Thyroid gland (tissue), 4 donors: ENCODE results near the gene POFUT2. TPM values are rescaled to one million over a fixed set of nuclear protein-coding genes. Genes with fewer than 3 reads are reported as not detected.
A peak's percentile ranks its signal among the peaks of the same experiment; 100 is the strongest.

Experiments
- DNase-seq, 2 donors: peaks; one replicate each; pipeline ENCODE4 v3.0.0-alpha.2; 2019
- H3K27ac ChIP-seq, 3 donors: fragments of 200-600 bp; sonication (generic); 1 replicate in 2 of 3; 2 replicates in 1 of 3; pipeline ENCODE4 v1.5.1; 2016 to 2019; ENCODE audit warnings: mild to moderate bottlenecking in 1 of 3, moderate library complexity in 1 of 3
- H3K27me3 ChIP-seq: fragments of 200-600 bp; sonication (generic); one replicate; pipeline ENCODE4 v1.5.1; 2019
- H3K36me3 ChIP-seq, 2 donors: fragments of 200-600 bp; sonication (generic); one replicate each; pipeline ENCODE4 v1.5.1; 2016 to 2019
- H3K4me1 ChIP-seq, 2 donors: fragments of 200-600 bp; sonication (generic); one replicate each; pipeline ENCODE4 v1.5.1; 2017 to 2019
- H3K4me3 ChIP-seq, 3 donors: fragments of 200-600 bp; sonication (generic); replicated peaks in 1 of 3; 1 replicate in 2 of 3; 2 replicates in 1 of 3; pipeline ENCODE4 v1.5.1; 2016; ENCODE audit warnings: mild to moderate bottlenecking in 1 of 3
- H3K9me3 ChIP-seq: fragments of 200-600 bp; sonication (generic); one replicate; pipeline ENCODE4 v1.5.1; 2017
- POLR2A ChIP-seq, 2 donors: fragments of 450-650 bp; IDR thresholded peaks; one replicate each; pipeline ENCODE4 v1.6.1; 2017; ENCODE audit warnings: antibody characterized with exemption in 2 of 2, mild to moderate bottlenecking in 2 of 2, moderate library complexity in 1 of 2
- WGBS, 2 donors: methylation state at CpG; one replicate each; pipeline ENCODE4 v1.1.5; 2017; 5-methylcytosine and 5-hydroxymethylcytosine counted together
- intact Hi-C: fragments of 100-400 bp; cut with DNase I; formaldehyde crosslinking; loops from one replicate; pipeline ENCODE4 v1.15.1; 2023
- total RNA-seq, 4 donors: library from RNA; depleted of rRNA; stranded (reverse); fragments of >200 nt; gene quantifications; one replicate each; pipeline ENCODE4 v1.2.3, GENCODE V29; 2016
- TF ChIP-seq, protein P1 (sequence below), 6 experiments: fragments of 200-600 bp in 3 of 6; fragments of 450-650 bp in 3 of 6; sonication (generic) in 3 of 6; IDR thresholded peaks; one replicate each; pipeline ENCODE4 v1.5.1; 2016 to 2019; ENCODE audit warnings: antibody characterized with exemption in 6 of 6, mild to moderate bottlenecking in 2 of 6, inconsistent platforms in 1 of 6, moderate library complexity in 1 of 6

POFUT2 gene
- total RNA-seq, 4 donors from 2014 or later, result 20.2 to 52.2 (median 40.5) TPM

- no peak overlapping the region for H3K4me3 ChIP-seq
- no peak for DNase-seq
- H3K27me3 ChIP-seq, result no peaks in the 10 kb centered on the region
- H3K4me1 ChIP-seq, result peaks cover 42 to 56% of the 10 kb centered on the region in 2 donors
- intact Hi-C loops, result loop anchor here (5.0 kb wide), 1 partner anchor 116 kb away; the partner anchor contains the start of gene COL18A1
- no peaks in the 10 kb centered on the region for H3K9me3 ChIP-seq
- H3K27ac ChIP-seq, result no peak overlapping the region
- TF ChIP-seq, protein P1, sequence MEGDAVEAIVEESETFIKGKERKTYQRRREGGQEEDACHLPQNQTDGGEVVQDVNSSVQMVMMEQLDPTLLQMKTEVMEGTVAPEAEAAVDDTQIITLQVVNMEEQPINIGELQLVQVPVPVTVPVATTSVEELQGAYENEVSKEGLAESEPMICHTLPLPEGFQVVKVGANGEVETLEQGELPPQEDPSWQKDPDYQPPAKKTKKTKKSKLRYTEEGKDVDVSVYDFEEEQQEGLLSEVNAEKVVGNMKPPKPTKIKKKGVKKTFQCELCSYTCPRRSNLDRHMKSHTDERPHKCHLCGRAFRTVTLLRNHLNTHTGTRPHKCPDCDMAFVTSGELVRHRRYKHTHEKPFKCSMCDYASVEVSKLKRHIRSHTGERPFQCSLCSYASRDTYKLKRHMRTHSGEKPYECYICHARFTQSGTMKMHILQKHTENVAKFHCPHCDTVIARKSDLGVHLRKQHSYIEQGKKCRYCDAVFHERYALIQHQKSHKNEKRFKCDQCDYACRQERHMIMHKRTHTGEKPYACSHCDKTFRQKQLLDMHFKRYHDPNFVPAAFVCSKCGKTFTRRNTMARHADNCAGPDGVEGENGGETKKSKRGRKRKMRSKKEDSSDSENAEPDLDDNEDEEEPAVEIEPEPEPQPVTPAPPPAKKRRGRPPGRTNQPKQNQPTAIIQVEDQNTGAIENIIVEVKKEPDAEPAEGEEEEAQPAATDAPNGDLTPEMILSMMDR (IDR thresholded peaks at IDR 0.05), result no peak
- TF ChIP-seq POLR2A (IDR thresholded peaks at IDR 0.05), result no peak
- H3K36me3 ChIP-seq, result no peaks in the 10 kb centered on the region
- 66 to 84% methylated on average over 14 of the region's 14 CpGs for WGBS, 2 donors
Measured at GRCh38 chr21:45290948-45291612, 3.4 kb upstream of the POFUT2 start.

- DNase-seq, result no peak
Measured at GRCh38 chr21:45289655-45290515, 2.2 kb upstream of the POFUT2 start.

DNA sequence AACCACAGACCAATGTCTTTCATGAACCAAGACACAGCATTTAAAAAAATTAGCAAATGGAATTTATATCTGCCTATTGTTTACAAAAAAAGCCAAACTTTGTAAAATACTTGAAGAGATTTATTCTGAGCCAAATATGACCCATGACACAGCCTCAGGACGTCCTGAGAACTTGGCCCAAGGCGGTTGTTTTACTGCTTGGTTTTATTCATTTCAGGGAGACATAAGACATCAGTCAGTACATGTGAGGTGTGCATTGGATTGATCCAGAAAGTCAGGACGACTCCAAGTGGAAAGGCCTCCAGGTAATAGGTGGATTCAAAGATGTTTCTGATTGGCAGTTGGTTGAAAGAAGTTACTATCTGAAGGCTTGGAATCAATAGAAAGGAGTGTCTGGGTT, 1.4 kb upstream of the POFUT2 start:
- intact Hi-C loops, result loop anchor here (10.0 kb wide), 2 partner anchors 306 to 344 kb away; partner anchors contain the start of gene SLX9
- H3K9me3 ChIP-seq, result no peaks in the 10 kb centered on the region
- 87 to 90% methylated on average over 3 of the region's 3 CpGs for WGBS, 2 donors
- H3K36me3 ChIP-seq, result peaks cover 16% of the 10 kb centered on the region in 2 donors
- no peak for TF ChIP-seq POLR2A (IDR thresholded peaks at IDR 0.05)
- TF ChIP-seq, protein P1 (IDR thresholded peaks at IDR 0.05), result no peak
- no peaks in the 10 kb centered on the region for H3K27me3 ChIP-seq
- no peak overlapping the region for H3K4me3 ChIP-seq
- no peak overlapping the region for H3K27ac ChIP-seq
- peaks cover 32 to 43% of the 10 kb centered on the region in 2 donors for H3K4me1 ChIP-seq
- DNase-seq, result no peak

More at GRCh38 chr21:45289655-45290515, 2.2 kb upstream of the POFUT2 start:
- peaks cover 37 to 50% of the 10 kb centered on the region in 2 donors for H3K4me1 ChIP-seq
- intact Hi-C loops, result loop anchor here (5.0 to 10.0 kb wide), 3 partner anchors 117 to 345 kb away; partner anchors contain the start of genes COL18A1 and SLX9
- no peak for TF ChIP-seq POLR2A (IDR thresholded peaks at IDR 0.05)
- TF ChIP-seq, protein P1 (IDR thresholded peaks at IDR 0.05), result no peak
- WGBS, 2 donors, result 94% methylated on average over 19 of the region's 19 CpGs
- peaks cover 8 to 10% of the 10 kb centered on the region in 2 donors for H3K36me3 ChIP-seq
- H3K4me3 ChIP-seq, result no peak overlapping the region
- no peaks in the 10 kb centered on the region for H3K9me3 ChIP-seq
- H3K27me3 ChIP-seq, result no peaks in the 10 kb centered on the region
- H3K27ac ChIP-seq, result no peak overlapping the region

DNA sequence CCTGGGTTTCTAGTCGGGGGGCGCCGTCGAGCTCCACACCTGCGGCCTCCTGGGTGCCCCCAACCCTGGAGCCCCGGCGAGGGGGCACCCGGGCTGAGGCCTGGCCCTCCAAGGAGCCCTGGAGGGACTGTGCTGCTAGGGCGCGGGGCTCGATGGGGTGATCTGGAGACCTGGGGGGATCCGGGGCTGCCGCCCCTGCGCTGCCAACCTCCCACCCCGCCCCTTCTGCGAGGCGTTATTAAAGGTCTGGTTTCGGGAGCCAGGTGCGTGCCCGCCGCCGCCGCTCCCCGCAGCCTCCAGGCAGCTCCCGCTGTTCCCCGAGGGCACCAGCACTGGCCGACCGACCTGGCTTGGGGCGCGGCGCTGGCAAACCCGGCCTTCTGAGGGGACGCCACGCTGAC, 746 bp upstream of the POFUT2 start:
- H3K4me3 ChIP-seq, result peak overlapping the region in 2 of 3 donors; percentile 45 to 90
- no peak for DNase-seq
- intact Hi-C loops, result loop anchor here (10.0 kb wide), 2 partner anchors 306 to 344 kb away; partner anchors contain the start of gene SLX9
- H3K27me3 ChIP-seq, result no peaks in the 10 kb centered on the region
- H3K4me1 ChIP-seq, result peaks cover 25 to 36% of the 10 kb centered on the region in 2 donors
- H3K9me3 ChIP-seq, result no peaks in the 10 kb centered on the region
- H3K27ac ChIP-seq, result peak overlapping the region; percentile 50 to 80 (median 66)
- no peak for TF ChIP-seq POLR2A (IDR thresholded peaks at IDR 0.05)
- TF ChIP-seq, protein P1 (IDR thresholded peaks at IDR 0.05), result no peak
- H3K36me3 ChIP-seq, result peaks cover 22% of the 10 kb centered on the region in 2 donors
- WGBS, 2 donors, result 22 to 28% methylated on average over 14 to 20 of the region's 34 CpGs
